Stimulated activated effector memory CD8-positive, alpha-beta T cell treated with anti-CD3 and anti-CD28 coated beads, Interleukin-12 subunit alpha, Interleukin-12 subunit beta, amount 100 ng/mL, for 72 hours (primary cell): ENCODE measurements around the gene ACAD10.

Source experiments
- ATAC-seq: fragments of 150-1000 bp; cut with Tn5 transposase; 2 replicates; pipeline ENCODE4 v1.10.0; 2021
- DNase-seq, 2 donors: peaks; one replicate each; pipeline ENCODE4 v3.0.0; 2021 to 2022; ENCODE audit warnings: low spot score in 2 of 2
- H3K27ac Mint-ChIP-seq: one replicate; pipeline ENCODE4 v1.8.0; 2022; ENCODE audit warnings: mild to moderate bottlenecking, mixed read lengths
- H3K36me3 Mint-ChIP-seq: one replicate; pipeline ENCODE4 v1.8.0; 2022; ENCODE audit warnings: mild to moderate bottlenecking, mixed read lengths
- H3K4me1 Mint-ChIP-seq: one replicate; pipeline ENCODE4 v1.8.0; 2022; ENCODE audit warnings: mixed read lengths
- H3K4me3 Mint-ChIP-seq: one replicate; pipeline ENCODE4 v1.8.0; 2022; ENCODE audit warnings: mild to moderate bottlenecking, mixed read lengths
- H3K9me3 Mint-ChIP-seq: one replicate; pipeline ENCODE4 v1.8.0; 2022; ENCODE audit warnings: mixed read lengths

Gene ACAD10

GRCh38 chr12:111769599-111769998 lies 83.7 kb downstream of the ACAD10 start:
- Mint-ChIP-seq H3K36me3 (no peaks in the 10 kb centered on the region), H3K4me1 (peaks cover 17% of the 10 kb centered on the region), H3K9me3 (no peaks in the 10 kb centered on the region), H3K27ac (no peak overlapping the region), H3K4me3 (no peak overlapping the region)
- DNase-seq (no peak), ATAC-seq (no peak)

DNA sequence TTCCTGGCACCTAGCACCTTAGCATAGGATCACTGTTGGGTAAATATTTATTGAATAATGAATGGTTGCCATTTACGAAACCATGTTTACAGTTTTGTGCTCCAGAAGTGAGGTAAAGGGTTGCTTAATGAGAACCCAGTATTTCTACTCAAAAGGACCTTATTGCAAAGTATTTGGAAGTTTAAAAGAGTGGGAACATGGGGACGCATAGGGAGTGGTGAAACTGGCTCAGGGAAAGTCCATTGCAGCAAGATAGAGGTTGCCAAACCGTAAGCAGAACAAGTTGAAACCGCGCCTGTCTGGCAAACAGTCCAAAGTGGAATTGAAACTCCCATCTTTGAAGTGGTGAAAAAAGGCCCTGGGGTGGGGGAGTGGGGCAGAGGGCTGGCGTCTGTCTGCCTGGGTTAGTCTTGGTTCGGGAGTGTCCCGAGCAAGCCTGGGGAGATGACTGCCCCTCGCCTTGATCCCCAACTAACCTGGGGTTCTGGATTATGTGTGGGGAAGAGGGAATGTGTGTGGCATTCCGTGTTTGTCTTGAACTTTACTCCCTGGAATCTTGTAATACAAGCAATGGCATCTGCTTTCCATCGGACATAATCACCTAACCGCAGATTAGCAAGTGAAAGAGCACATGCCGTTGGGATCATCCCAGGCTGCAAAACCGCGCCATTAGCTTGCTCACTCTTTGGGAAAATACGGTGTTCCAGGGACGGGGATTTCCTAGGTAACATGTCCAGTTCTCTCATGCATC lies 88.1 kb downstream of the ACAD10 start:
- no peak overlapping the region for H3K4me3 Mint-ChIP-seq
- ATAC-seq = no peak
- no peaks in the 10 kb centered on the region for H3K4me1 Mint-ChIP-seq
- H3K27ac Mint-ChIP-seq = peak overlapping the region; percentile 78
- DNase-seq = no peak
- no peaks in the 10 kb centered on the region for H3K36me3 Mint-ChIP-seq
- no peaks in the 10 kb centered on the region for H3K9me3 Mint-ChIP-seq

DNA sequence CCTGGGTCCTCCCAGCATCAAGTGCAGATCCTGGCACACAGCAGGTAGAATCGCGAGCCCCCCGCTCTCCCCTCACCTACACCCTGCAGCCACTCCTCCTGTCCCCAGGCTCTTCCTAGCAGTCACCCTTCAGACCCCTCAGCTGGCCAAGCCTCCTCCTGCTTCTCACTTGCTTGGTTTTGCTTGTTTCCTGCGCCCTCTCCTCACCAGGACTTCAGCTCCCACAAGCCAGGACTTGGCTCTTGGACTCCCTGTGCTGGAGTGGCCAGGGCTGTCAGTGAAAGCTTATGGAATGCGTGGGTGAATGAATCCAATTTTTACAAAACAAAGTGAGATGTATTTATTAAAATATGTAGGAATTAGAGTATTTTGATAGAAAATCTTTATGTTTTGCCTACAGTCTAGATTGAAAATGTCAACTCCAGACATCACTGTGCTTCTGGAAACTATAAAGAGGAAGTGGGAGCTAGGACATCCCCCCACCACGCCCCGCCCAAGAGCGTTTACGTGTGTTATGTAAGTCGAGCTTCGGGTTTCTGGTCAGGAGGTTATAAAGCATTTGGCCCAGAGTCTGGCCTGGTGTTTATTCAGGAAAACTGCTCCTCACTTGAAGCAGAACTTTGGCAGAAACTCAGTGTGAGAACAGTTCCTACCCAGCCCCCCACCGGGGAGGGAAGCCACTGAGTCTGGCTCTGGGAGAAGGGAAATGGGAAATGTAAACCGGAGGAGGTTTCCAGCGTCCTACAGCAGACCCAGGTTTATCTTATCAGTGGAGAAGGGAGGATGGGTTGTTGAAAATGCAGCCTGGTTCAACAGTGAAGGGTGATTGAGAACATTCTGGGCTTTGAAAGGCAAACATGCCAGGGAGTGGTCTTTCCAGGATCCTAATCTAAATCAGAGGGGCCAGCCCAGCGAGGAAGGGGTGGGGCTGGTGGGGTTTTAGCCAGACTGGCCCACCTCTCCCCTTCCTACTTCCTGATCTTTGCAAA lies 89.6 kb downstream of the ACAD10 start:
- H3K9me3 Mint-ChIP-seq = no peaks in the 10 kb centered on the region
- no peak for ATAC-seq
- DNase-seq = no peak

GRCh38 chr12:111776836-111777344 lies 91.0 kb downstream of the ACAD10 start:
- no peak overlapping the region for H3K27ac Mint-ChIP-seq
- no peaks in the 10 kb centered on the region for H3K36me3 Mint-ChIP-seq
- H3K4me3 Mint-ChIP-seq = no peak overlapping the region

More for the DNA sequence above, 89.6 kb downstream of the ACAD10 start:
- no peaks in the 10 kb centered on the region for H3K36me3 Mint-ChIP-seq
- H3K4me1 Mint-ChIP-seq = no peaks in the 10 kb centered on the region
- no peak overlapping the region for H3K4me3 Mint-ChIP-seq
- peak overlapping the region; percentile 78 for H3K27ac Mint-ChIP-seq

DNA sequence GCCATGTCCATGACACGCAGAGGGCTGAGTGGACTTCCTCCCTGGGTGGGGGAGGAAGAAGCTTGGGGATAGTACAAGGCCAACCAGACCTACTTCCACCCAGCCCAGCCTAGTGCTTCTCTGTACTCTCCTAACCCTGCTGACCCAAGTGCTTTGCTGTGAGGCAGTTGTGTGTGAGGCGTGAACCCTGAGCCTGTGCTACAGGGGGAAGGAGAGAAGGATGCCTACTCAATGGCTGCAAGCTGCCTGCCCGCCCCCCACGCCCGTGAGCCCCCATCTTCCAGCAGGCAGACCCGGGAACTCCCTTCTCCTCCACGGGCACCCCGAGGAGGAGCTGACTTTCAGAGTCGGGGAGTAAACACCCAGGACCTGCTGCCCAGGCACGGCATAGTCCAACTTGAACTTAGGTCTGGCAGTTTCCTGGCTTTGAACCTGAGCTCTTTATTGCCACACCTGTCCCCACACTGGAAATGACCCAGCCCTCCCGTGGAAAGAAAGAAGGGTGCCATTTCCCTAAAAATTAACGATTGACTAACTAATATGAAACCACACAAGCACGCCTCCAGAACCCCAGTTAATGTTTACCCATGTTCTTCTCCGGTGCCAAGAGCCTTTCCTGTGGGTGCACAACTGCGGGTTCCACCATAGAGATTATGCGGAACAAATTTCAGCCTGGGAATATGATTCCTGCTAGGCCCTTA lies 91.6 kb downstream of the ACAD10 start:
- peak; percentile 35 for ATAC-seq

More at GRCh38 chr12:111776836-111777344, 91.0 kb downstream of the ACAD10 start:
- Mint-ChIP-seq H3K4me1 (no peaks in the 10 kb centered on the region), H3K9me3 (no peaks in the 10 kb centered on the region)
- no peak for ATAC-seq
- DNase-seq = no peak

GRCh38 chr12:111780166-111780565 lies 94.3 kb downstream of the ACAD10 start:
- H3K27ac Mint-ChIP-seq = no peak overlapping the region
- DNase-seq = no peak
- no peaks in the 10 kb centered on the region for H3K9me3 Mint-ChIP-seq
- no peaks in the 10 kb centered on the region for H3K36me3 Mint-ChIP-seq
- no peak overlapping the region for H3K4me3 Mint-ChIP-seq
- no peak for ATAC-seq
- no peaks in the 10 kb centered on the region for H3K4me1 Mint-ChIP-seq

More for the DNA sequence above, 91.6 kb downstream of the ACAD10 start:
- no peak overlapping the region for H3K27ac Mint-ChIP-seq
- H3K4me3 Mint-ChIP-seq = no peak overlapping the region
- no peaks in the 10 kb centered on the region for H3K4me1 Mint-ChIP-seq
- no peak for DNase-seq
- H3K9me3 Mint-ChIP-seq = no peaks in the 10 kb centered on the region
- no peaks in the 10 kb centered on the region for H3K36me3 Mint-ChIP-seq

DNA sequence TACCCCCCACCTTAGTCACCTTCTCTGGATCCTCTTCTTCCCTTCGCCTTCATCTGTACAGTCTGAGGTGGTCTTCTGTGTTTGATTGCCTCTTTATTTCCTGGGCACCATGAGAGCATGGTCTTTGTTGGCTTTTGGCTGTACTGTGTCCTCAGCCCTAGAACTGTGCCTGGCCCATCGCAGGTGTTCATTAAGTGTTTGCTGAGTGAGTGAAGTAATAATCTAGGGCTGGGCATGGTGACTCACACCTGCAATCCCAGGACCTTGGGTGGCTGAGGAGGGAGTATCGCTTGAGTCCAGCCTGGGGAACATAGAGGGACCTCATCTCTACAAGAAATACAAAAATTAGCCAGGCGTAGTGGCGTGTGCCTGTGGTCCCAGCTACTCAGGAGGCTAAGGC lies 94.8 kb downstream of the ACAD10 start:
- no peaks in the 10 kb centered on the region for H3K4me1 Mint-ChIP-seq
- no peaks in the 10 kb centered on the region for H3K36me3 Mint-ChIP-seq
- no peak for ATAC-seq
- no peak for DNase-seq
- H3K9me3 Mint-ChIP-seq = no peaks in the 10 kb centered on the region
- H3K4me3 Mint-ChIP-seq = no peak overlapping the region
- no peak overlapping the region for H3K27ac Mint-ChIP-seq

- DNase-seq (no peak), ATAC-seq (no peak)
- H3K9me3 Mint-ChIP-seq = no peaks in the 10 kb centered on the region
- H3K4me1 Mint-ChIP-seq = no peaks in the 10 kb centered on the region
- no peak overlapping the region for H3K4me3 Mint-ChIP-seq
- H3K27ac Mint-ChIP-seq = no peak overlapping the region
- H3K36me3 Mint-ChIP-seq = no peaks in the 10 kb centered on the region
Measured at GRCh38 chr12:111781085-111781658, 95.3 kb downstream of the ACAD10 start.

GRCh38 chr12:111783046-111783445 lies 97.2 kb downstream of the ACAD10 start:
- Mint-ChIP-seq H3K4me1 (no peaks in the 10 kb centered on the region), H3K9me3 (no peaks in the 10 kb centered on the region), H3K36me3 (no peaks in the 10 kb centered on the region), H3K27ac (no peak overlapping the region), H3K4me3 (no peak overlapping the region)
- ATAC-seq (no peak), DNase-seq (no peak)

GRCh38 chr12:111784953-111785352 lies 99.1 kb downstream of the ACAD10 start:
- Mint-ChIP-seq H3K4me1 (no peaks in the 10 kb centered on the region), H3K4me3 (no peak overlapping the region), H3K36me3 (no peaks in the 10 kb centered on the region), H3K9me3 (no peaks in the 10 kb centered on the region), H3K27ac (no peak overlapping the region)
- ATAC-seq (no peak), DNase-seq (no peak)

GRCh38 chr12:111785651-111786050 lies 99.8 kb downstream of the ACAD10 start:
- H3K27ac Mint-ChIP-seq = no peak overlapping the region
- ATAC-seq = no peak
- no peak for DNase-seq
- H3K9me3 Mint-ChIP-seq = no peaks in the 10 kb centered on the region
- H3K4me3 Mint-ChIP-seq = no peak overlapping the region
- H3K36me3 Mint-ChIP-seq = no peaks in the 10 kb centered on the region
- no peaks in the 10 kb centered on the region for H3K4me1 Mint-ChIP-seq

GRCh38 chr12:111788178-111788654 lies 102.4 kb downstream of the ACAD10 start:
- Mint-ChIP-seq H3K36me3 (no peaks in the 10 kb centered on the region), H3K9me3 (no peaks in the 10 kb centered on the region), H3K4me1 (no peaks in the 10 kb centered on the region), H3K4me3 (no peak overlapping the region), H3K27ac (no peak overlapping the region)
- DNase-seq (no peak), ATAC-seq (no peak)

DNA sequence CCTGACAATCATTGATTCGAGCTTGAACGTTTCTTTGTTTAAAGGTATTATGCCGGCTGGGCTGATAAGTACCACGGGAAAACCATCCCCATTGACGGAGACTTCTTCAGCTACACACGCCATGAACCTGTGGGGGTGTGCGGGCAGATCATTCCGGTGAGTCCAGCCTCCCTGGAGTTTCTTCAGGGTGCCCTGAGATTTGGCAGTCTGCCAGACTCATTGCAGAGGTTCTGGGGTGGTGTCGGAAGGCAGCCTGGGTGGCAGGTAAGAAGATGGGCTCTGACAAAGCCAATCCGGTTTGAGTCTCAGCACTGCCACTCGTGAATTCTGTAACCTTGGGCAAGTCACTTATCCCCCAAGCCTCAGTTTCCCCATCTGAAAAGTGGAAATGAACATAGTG lies 103.9 kb downstream of the ACAD10 start:
- H3K4me3 Mint-ChIP-seq = no peak overlapping the region
- no peaks in the 10 kb centered on the region for H3K4me1 Mint-ChIP-seq
- H3K9me3 Mint-ChIP-seq = no peaks in the 10 kb centered on the region
- no peaks in the 10 kb centered on the region for H3K36me3 Mint-ChIP-seq
- ATAC-seq (no peak), DNase-seq (no peak)
- no peak overlapping the region for H3K27ac Mint-ChIP-seq

GRCh38 chr12:111791507-111791906 lies 105.7 kb downstream of the ACAD10 start:
- ATAC-seq (no peak), DNase-seq (no peak)
- Mint-ChIP-seq H3K4me1 (no peaks in the 10 kb centered on the region), H3K27ac (no peak overlapping the region), H3K9me3 (no peaks in the 10 kb centered on the region), H3K36me3 (no peaks in the 10 kb centered on the region), H3K4me3 (no peak overlapping the region)
